GM18526 (cell line): ENCODE results near the gene CRTAP.

ENCODE experiments used
- POLR2A ChIP-seq: IDR thresholded peaks from 3 replicates; pipeline ENCODE4 v1.6.1; 2011; ENCODE audit not compliant: insufficient read length; ENCODE audit errors: extremely low read depth

The CRTAP gene

DNA sequence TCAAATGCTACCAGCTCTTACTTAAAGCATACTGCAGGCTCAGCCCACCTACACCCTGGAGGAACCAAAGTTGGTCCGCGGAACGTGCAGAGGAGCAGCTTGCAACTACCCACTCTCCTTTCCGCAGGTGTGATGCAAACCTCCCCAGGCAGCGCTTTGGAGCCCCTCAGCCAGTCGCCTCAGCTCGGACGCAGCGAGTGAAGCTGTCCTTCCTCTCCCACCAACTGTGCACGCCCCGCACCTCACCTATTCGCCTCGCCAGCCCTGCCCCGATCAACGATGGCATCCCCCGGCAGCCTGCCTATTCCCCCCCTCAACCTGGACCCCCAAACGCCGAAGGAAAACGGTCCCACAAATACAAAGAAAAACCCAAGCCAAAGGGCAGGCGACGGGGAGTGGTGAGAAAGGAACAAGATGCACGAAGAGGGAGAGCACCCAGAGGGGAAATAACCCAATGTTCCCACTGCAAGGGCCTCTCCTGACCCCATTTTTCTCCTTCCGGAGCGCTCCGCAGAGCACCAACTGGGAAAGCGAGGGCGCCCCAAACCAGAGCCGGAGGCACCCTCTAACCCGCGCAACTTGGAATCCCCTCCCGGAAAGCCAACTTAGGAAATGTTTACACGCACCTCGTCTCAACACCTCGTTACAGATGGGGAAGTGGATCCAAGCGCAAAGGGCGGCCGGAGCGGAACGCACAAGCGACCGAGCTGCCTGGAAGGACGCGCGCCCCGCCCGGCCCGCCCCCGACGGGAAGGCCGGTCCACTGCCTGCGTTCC, 17.5 kb upstream of the CRTAP start:
- TF ChIP-seq POLR2A, result no peak

DNA sequence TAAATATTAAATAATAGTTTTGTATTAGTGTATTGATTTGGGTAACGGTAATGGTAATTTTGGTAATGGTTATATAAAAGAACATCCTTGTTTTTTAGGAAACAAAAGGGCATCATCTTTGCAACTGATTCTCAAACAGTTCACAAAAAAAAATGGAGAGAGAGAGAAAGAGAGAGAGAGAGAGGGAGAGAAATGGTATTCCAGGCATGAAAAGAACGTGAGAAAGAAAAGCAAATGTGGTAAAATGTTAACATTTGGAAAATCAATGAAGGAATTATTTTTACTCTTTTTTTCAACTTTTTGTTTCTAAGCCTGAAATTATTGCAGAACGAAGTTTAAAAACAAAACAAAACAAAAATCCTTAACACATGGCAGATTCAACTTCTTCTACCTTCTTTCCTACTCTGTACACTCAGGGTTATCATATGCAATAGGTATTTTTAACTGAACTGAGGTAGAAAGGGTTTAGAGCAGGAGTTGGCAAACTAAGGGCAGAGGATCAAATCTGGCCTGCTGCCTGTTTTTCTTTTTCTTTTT, 14.6 kb upstream of the CRTAP start:
- no peak for TF ChIP-seq POLR2A

DNA sequence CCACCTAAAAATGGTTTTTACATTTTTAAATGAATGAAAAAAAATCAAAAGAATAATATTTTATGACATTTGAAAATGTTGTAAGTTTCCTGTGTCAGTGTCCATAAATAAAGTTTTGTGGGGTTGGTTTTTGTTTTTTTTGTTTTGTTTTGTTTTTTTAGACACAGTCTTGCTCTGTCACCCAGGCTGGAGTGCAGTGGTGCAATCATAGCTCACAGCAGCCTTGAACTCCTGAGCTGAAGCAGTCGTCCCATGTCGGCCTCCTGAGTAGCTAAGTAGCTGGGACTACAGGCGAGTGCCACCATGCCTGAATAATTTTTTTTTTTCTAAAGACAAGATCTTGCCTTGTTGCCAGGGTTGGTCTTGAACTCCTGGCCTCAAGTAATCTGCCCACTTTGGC, 14.1 kb upstream of the CRTAP start:
- TF ChIP-seq POLR2A, result no peak

DNA sequence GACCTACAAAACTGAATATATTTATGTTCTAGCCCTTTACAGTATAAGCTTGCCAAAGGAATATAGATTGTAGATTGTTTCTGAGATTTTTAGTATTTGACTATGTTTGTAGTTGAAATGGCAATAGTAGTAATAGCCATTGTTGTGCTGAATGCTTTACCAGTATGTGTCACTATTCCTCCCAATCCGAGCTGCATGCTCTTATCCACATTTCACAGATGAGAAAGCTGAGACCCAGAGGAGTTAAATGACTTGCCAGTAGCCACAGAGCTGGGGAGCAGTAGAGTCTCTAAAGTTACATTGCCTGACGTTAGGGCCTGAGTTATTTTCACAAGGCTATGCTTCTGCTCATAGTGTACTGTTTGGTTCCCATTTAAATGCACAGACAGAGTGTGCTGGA, 13.6 kb upstream of the CRTAP start:
- TF ChIP-seq POLR2A, result no peak

DNA sequence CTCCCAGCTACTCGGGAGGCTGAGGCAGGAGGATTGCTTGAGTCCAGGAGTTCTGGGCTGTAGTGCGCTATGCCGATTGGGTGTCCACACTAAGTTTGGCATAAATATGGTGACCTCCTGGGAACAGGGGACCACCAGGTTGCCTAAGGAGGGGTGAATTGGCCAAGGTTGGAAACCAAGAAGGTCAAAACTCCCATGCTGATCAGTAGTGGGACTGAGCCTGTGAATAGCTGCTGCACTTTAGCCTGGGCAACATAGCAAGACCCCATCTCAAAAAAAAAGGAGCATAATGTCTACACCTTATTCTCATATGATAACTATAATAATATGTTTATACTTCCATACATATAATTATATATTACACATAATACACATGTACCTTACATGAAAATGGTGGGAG, 10.8 kb upstream of the CRTAP start:
- TF ChIP-seq POLR2A, result no peak

DNA sequence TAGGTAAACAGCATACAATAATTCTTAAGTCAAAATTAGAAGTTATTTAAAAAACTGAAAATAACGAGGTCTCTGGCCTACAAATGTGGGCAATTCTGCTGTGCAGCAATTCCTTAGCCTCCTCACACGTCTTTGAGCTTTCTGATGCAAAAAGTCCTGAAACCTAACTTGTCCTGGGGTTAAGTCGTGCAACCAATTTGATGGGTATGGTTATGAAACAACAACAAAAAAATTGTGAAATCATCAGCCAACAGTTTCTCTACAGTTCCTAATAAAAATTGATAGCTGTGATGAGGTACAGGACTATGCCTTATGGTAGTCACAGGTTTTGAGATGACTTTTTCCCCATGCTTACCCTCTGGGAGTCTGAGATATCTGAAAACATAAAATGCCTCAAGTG, 10.3 kb upstream of the CRTAP start:
- TF ChIP-seq POLR2A, result no peak

DNA sequence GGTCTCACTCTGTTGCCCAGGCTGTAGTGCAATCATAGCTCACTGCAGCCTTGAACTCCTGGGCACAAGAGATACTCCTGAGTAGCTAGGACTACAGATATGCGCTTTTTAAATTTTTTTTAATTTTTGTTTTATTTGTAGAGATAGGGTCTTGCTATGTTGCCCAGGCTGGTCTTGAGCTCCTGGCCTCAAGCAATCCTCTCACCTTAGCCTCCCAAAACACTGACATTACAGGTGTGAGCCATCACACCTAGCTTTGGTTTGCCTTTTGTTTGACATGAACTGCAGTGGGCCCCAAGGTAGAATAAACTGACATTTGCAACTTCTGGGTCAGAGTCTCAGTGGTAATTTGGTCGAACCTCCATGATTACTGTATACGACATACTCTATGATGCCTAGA, 9.0 kb upstream of the CRTAP start:
- TF ChIP-seq POLR2A, result no peak

DNA sequence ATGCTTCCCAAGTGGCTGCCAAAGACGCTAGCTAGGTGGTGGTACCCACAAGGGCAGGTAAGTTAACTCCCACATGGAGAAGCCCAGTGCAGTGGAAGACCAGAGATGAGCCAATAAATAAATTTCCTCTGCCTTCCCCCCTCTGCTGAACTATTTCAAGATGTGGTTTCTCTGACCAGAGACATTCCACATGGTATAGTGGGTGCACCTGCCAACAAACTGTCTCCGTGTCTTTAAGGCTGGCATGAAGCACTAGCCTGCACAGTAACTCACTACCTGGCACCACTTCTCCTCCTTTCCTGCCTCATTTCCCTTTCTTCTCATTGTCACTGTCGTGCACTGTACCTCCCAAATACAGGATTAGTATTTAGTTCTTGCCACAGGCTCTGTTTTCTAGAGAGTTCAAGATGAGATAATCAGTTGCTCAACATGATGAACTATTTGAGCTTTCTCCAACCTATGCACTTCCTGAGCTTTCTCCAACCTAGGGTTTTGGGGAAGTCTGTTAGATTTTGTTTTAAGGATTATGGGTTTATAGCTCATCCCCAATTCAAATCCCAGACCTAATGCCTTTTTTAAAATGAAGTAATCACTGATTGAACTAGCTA, 8.4 kb upstream of the CRTAP start:
- TF ChIP-seq POLR2A, result no peak

DNA sequence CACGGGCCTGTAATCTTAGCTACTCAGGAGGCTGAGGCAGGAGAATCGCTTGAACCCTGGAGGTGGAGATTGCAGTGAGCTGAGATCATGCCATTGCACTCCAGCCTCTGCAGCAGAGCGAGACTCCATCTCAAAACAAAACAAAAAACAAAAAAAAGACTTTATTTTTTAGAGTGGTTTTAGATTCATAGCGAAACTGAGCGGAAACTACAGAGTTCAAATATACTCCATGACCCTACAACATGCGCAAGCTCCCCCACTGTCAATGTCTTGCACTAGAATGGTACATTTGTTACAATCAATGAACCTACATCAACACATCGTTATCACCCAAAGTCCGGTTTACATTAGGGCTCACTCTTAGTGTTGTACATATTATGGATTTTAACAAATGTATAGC, 2.2 kb upstream of the CRTAP start:
- TF ChIP-seq POLR2A, result no peak

DNA sequence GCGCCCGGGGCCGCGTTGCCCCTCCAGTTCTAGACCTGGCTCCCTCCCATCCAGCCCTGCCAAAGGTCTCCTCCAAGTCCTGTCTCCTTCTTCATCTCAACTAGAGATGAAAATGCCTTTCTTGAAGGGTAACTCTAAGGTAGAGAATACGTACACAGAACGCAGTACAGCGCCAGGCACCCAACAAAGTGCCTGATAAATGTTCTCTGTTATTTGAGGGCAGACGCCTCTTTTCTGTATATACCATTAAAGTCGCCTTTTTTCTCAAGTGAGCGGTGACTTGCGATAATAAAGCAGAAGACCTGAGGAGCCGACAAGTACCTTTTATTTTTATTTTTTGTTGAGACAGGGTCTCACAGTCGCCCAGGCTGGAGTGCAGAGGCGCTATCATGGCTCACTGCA, 809 bp downstream of the CRTAP start:
- TF ChIP-seq POLR2A, result no peak

DNA sequence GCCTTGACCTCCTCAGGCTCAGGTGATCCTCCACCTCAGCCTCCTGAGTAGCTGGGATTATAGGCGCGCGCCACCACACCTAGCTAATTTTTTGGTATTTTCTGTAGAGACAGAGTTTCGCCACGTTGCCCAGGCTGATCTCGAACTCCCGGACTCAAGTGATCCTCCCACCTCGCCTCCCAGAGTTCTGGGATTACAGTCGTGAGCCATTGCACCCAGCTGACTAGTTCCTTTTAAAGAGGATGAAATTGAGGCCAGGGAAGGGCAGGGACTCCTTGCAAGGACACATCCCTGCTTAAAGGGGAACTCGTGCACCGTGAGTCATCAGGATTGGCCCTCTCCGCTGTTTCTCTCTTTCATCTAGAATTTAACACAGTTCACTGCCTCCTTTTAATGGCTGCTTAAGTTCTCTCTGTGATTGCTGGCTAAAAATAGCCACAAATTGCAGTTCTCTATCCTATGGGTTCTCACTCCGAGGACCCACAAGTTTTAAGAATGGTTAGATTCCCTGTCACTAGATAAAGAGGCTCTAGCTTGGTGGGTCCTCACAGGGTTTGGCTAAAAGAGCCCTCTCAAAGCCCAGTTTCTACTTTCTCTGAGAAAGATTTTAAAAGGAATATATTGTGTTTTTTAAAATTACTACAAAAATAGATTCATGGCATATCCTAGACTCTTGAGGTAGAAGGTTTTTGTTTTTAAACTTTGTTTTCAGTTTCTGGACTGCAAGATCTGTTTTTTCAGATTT, 1.4 kb downstream of the CRTAP start:
- TF ChIP-seq POLR2A, result no peak

DNA sequence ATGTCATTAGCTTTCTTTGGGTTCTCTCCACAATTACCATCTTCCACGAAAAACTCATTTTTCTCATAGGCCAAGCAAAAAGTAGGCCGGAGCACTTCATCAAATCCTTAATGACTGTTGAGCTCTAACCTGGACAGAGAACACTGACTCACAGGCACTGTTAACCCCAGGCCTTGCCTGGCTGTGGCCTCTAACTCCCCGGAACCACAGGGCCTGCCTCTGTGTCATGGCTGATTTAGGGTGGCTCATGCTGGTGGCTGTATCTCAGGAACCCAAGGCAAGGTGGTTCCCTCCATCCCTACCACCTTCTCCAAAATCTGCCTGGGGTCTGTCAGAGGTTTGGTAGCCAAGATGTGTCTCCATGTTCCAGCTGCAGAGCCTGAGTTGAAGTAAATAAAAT, 3.6 kb downstream of the CRTAP start:
- TF ChIP-seq POLR2A, result no peak

DNA sequence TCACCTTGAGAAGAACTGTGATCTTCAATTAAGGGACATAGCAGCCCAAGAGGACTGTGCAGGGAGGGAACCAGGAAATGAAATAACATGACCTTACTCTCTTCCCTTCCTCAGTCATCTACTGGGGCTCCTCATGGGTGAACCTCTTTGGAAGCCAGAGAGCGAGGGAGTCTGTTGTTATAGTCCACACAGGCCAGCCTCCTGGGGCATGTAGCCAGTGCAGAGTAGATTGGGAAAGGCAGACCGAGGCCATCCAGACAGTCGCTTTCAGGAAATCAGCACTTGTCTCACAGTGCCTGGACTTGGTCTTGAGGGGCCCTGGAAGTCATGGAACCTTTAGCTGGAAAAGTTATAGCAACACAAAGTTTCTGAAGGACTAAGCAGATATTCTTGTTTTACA, 6.1 kb downstream of the CRTAP start:
- TF ChIP-seq POLR2A, result no peak

DNA sequence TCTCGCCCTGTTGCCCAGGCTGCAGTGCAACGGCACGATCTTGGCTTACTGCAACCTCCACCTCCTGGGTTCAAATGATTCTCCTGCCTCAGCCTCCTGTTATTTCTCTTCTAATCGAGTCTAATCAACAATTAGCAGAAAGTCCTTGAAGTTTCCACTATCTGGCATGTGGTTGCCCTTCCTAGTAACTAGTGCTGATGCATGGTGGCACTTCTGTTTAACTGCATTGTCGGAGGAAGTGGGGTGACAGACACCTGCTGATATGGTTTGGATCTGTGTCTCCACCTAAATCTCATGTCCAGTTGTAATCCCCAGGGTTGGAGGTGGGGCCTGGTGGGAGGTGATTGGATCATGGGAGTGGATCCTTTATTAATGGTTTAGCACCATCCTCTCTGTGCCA, 9.2 kb downstream of the CRTAP start:
- TF ChIP-seq POLR2A, result no peak

DNA sequence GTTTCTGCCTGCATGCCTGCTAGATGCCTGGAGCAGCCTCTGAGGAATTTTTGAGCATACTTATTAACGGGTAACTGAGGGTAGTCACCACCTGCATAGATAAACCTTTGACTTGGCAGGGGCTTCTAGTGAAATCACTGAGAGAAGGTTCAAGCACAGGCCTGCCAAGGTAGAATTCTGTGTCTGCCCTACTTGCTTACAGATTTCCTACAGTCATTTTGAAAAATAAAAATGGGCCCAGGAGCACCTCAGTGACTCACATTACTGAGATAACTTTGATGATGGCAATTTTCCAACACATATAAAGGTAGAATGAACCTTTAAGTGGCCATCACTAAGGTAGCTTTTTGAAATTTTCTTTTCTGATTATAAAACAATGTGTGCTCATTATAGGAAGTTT, 10.8 kb downstream of the CRTAP start:
- TF ChIP-seq POLR2A, result no peak

DNA sequence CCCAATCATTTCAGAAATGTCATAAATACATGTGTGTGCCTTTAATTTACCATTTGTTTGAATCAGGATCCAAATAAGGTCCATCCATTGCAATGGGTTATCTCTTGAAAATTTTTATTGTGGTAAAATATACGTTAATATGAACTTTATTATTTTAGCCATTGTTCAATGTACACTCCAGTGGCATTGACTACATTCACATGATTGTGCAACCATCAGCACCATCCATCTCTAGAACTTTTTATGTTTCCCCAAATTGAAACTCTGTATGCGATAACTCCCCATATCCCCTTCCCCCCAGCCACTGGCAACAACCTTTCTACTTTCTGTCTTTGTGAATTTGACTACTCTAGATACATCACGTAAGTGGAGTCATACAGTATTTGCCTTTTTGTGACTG, 12.0 kb downstream of the CRTAP start:
- TF ChIP-seq POLR2A, result no peak

DNA sequence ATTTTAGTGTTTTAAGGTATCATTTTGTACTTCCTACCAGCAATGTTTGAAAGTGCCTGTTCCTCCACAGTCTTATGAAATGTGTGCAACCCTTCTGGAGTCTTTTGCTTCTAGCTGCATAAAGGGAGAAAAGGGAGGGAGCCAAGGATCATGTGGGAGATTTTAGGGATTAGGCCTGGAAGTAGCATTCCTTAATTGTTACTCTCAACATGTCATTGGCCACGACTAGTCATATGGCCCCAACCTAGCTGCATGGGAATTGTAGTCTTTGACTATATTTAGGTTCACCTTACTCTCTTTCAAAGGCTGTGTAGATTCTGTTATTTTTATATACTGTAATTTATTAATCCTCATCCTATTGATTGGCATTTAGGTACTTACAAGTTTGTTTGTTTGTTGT, 14.9 kb downstream of the CRTAP start:
- no peak for TF ChIP-seq POLR2A

DNA sequence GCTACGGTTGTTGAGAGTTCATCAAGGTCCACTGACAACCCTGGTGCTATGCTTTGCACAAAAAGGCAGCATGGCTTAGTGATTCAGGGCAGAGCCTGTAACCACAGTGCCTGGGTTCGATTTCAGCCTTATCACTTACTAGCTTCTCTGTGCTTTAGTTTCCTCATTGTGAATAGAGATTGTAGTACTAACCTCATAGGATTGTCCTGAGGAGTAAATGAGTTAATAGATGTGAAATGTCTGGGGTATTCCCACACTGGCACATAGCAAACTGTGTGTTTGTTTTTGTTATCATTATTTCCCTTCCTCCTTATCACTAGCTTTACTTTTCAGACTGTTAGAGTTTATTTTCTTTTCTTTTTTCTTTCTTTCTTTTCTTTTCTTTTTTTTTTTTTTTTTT, 16.3 kb downstream of the CRTAP start:
- no peak for TF ChIP-seq POLR2A
